Measurements from ENCODE around the gene MIS12. TPM values are rescaled to one million over a fixed set of nuclear protein-coding genes. Genes with fewer than 3 reads are reported as not detected.

Gene MIS12
- polyA plus RNA-seq, 1 experiment = 6.2 TPM

GRCh38 chr17:5513628-5514027 lies 27.3 kb downstream of the MIS12 start:
- DNase-seq (ENCODE audit: low read depth) = no peak
- Histone ChIP-seq H3K4me3 (ENCODE audit: low read depth, low read length) (no peak overlapping the region), H3K27me3 (ENCODE audit: control insufficient read depth, insufficient read depth, low read length) (no peaks in the 10 kb centered on the region), H3K36me3 (ENCODE audit: control insufficient read depth, insufficient read depth, low read length) (no peaks in the 10 kb centered on the region; the same call in 1 of the 2 replicates)
- no peak for TF ChIP-seq CTCF (IDR thresholded peaks at IDR 0.05; ENCODE audit: insufficient read depth, low read depth, low read length)
- CTCF ChIA-PET = no interaction called here
- POLR2A ChIA-PET = no interaction called here

GRCh38 chr17:5514976-5515375 lies 28.6 kb downstream of the MIS12 start:
- no peak for TF ChIP-seq CTCF (IDR thresholded peaks at IDR 0.05; ENCODE audit: insufficient read depth, low read depth, low read length)
- no peaks in the 10 kb centered on the region; the same call in 1 of the 2 replicates for H3K36me3 ChIP-seq (ENCODE audit: control insufficient read depth, insufficient read depth, low read length)
- H3K27me3 ChIP-seq (ENCODE audit: control insufficient read depth, insufficient read depth, low read length) = no peaks in the 10 kb centered on the region
- no peak overlapping the region for H3K4me3 ChIP-seq (ENCODE audit: low read depth, low read length)
- CTCF ChIA-PET = interaction anchor here (1.1 kb wide), 1 partner anchor 15 kb away, joined by 3 read pairs; no protein-coding TSS in a partner anchor
- no peak for DNase-seq (ENCODE audit: low read depth)
- POLR2A ChIA-PET = no interaction called here

- Histone ChIP-seq H3K27me3 (ENCODE audit: control insufficient read depth, insufficient read depth, low read length) (no peaks in the 10 kb centered on the region), H3K4me3 (ENCODE audit: low read depth, low read length) (no peak overlapping the region), H3K36me3 (ENCODE audit: control insufficient read depth, insufficient read depth, low read length) (no peaks in the 10 kb centered on the region; the same call in 1 of the 2 replicates)
- peak; percentile 98 for DNase-seq (ENCODE audit: low read depth)
- ChIA-PET POLR2A (no interaction called here), CTCF (no interaction called here)
- TF ChIP-seq CTCF (IDR thresholded peaks at IDR 0.05; ENCODE audit: insufficient read depth, low read depth, low read length) = no peak
Observed at GRCh38 chr17:5516060-5516792, 29.9 kb downstream of the MIS12 start.

- no peak for DNase-seq (ENCODE audit: low read depth)
- no peak for TF ChIP-seq CTCF (IDR thresholded peaks at IDR 0.05; ENCODE audit: insufficient read depth, low read depth, low read length)
- peaks cover 7% of the 10 kb centered on the region; the same call in 1 of the 2 replicates for H3K36me3 ChIP-seq (ENCODE audit: control insufficient read depth, insufficient read depth, low read length)
- no peak overlapping the region for H3K4me3 ChIP-seq (ENCODE audit: low read depth, low read length)
- ChIA-PET POLR2A (no interaction called here), CTCF (no interaction called here)
- no peaks in the 10 kb centered on the region for H3K27me3 ChIP-seq (ENCODE audit: control insufficient read depth, insufficient read depth, low read length)
Observed at GRCh38 chr17:5522476-5522875, 36.1 kb downstream of the MIS12 start.

GRCh38 chr17:5523249-5523648 lies 36.9 kb downstream of the MIS12 start:
- H3K36me3 ChIP-seq (ENCODE audit: control insufficient read depth, insufficient read depth, low read length) = peaks cover 11% of the 10 kb centered on the region; the same call in 1 of the 2 replicates
- no peak overlapping the region for H3K4me3 ChIP-seq (ENCODE audit: low read depth, low read length)
- ChIA-PET CTCF (no interaction called here), POLR2A (no interaction called here)
- no peaks in the 10 kb centered on the region for H3K27me3 ChIP-seq (ENCODE audit: control insufficient read depth, insufficient read depth, low read length)
- no peak for TF ChIP-seq CTCF (IDR thresholded peaks at IDR 0.05; ENCODE audit: insufficient read depth, low read depth, low read length)
- no peak for DNase-seq (ENCODE audit: low read depth)
